Pancreas (tissue), 10 donors: ENCODE results near the gene OTC. TPM values are rescaled to one million over a fixed set of nuclear protein-coding genes. Genes with fewer than 3 reads are reported as not detected.

Experiments
- ATAC-seq, 4 donors: fragments of 200-7000 bp; cut with Tn5 transposase; one replicate each; pipeline versions ENCODE4 v1.8.0 to v1.9.1; 2020; ENCODE audit warnings: mild to moderate bottlenecking in 4 of 4, moderate library complexity in 4 of 4
- DNase-seq, 6 donors: peaks; one replicate each; pipeline ENCODE4 v3.0.0-alpha.2; 2020
- FAIRE-seq: peaks from 2 replicates; lab custom pipeline; 2012; peaks lifted over from hg19 to GRCh38; lab: Jason Lieb, UNC
- H3K27ac ChIP-seq, 4 donors: fragments of 200-600 bp; sonication (generic); 1 replicate in 3 of 4; 2 replicates in 1 of 4; pipeline versions ENCODE4 v1.5.0 to v1.8.0; 2020
- H3K27me3 ChIP-seq, 4 donors: fragments of 200-600 bp; one replicate each; pipeline ENCODE4 v1.8.0; 2021
- H3K36me3 ChIP-seq, 3 donors: fragments of 200-600 bp; sonication (generic) in 1 of 3; one replicate each; pipeline versions ENCODE4 v1.5.0 to v1.8.0; 2020 to 2021
- H3K4me1 ChIP-seq, 3 donors: fragments of 200-600 bp; one replicate each; pipeline ENCODE4 v1.8.0; 2021
- H3K4me3 ChIP-seq, 4 donors: fragments of 200-600 bp; sonication (generic) in 2 of 4; one replicate each; pipeline versions ENCODE4 v1.5.0 to v1.8.0; 2020 to 2021
- H3K9me3 ChIP-seq, 4 donors: fragments of 200-600 bp; one replicate each; pipeline ENCODE4 v1.8.0; 2021
- WGBS, 2 donors: extraction: QIAGEN DNeasy Blood & Tissue Kit; methylation state at CpG; one replicate each; pipeline ENCODE4 v1.1.7; 2013; 5-methylcytosine and 5-hydroxymethylcytosine counted together
- intact Hi-C, 3 donors: fragments of 100-400 bp; cut with DNase I; formaldehyde crosslinking; loops; one replicate each; pipeline versions ENCODE4 v1.11.1 to v1.14.2; 2022
- polyA plus RNA-seq, 2 donors: library from polyadenylated mRNA; stranded (reverse); fragments of 200-250 nt; gene quantifications; one replicate each; pipeline ENCODE4 v1.2.3, GENCODE V29; 2013
- total RNA-seq, 6 donors: library from RNA; stranded (reverse); fragmentation: NEBNext Ultra II Directional in 4 of 6; extraction: Animal tissue kit (Norgen Biotek cat#: 25700) in 4 of 6; gene quantifications; one replicate each; pipeline versions ENCODE4 v1.2.1 to v1.2.4, GENCODE V29; 2021 to 2023
- TF ChIP-seq, protein P1 (sequence below), 4 donors: fragments of 200-600 bp; sonication (generic) in 3 of 4; IDR thresholded peaks; one replicate each; pipeline versions ENCODE4 v1.5.0 to v1.8.0; 2021; ENCODE audit warnings: antibody characterized with exemption in 4 of 4
- donor health status: healthy with polysubstance abuse.
- donor health status: DM: no; HTN: no; CAD: no; lungs with moderate emphysema.
- donor health status: DM: no; HTN: no; CAD: no.
- donor health status: control.
- donor health status: control.
- donor health status: Bipolar disorder and iron deficiency.
- donor health status: DM: yes; HTN: yes; CAD: no.
- donor health status: DM: no; HTN: no; CAD: no.
- donor health status: DM: no; HTN: no; CAD: no.
- donor health status: DM: yes; HTN: yes; CAD: no.

Gene OTC
- 1 to 10 TPM in 4 of 6 donors, under 1 TPM in 2; 0.35 to 2.8 (median 1.2) TPM for total RNA-seq
- polyA plus RNA-seq = 1 to 10 TPM in 1 of 2 donors, under 1 TPM in 1; 0.68 to 1.4 TPM

DNA sequence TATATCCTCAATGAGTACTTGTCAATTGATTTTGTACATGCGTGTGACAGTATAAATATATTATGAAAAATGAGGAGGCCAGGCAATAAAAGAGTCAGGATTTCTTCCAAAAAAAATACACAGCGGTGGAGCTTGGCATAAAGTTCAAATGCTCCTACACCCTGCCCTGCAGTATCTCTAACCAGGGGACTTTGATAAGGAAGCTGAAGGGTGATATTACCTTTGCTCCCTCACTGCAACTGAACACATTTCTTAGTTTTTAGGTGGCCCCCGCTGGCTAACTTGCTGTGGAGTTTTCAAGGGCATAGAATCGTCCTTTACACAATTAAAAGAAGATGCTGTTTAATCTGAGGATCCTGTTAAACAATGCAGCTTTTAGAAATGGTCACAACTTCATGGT lies at the start of gene OTC:
Gene OTC, plus strand, starts transcription at position 243 of the 400 bp plus-strand sequence. Its CDS starts 93 bp downstream, at position 336.
- Histone ChIP-seq H3K27me3 (no peaks in the 10 kb centered on the region), H3K36me3 (no peaks in the 10 kb centered on the region), H3K4me3 (no peak within 1 kb of the TSS), H3K27ac (no peak within 1 kb of the TSS), H3K4me1 (no peaks in the 10 kb centered on the region), H3K9me3 (no peaks in the 10 kb centered on the region)
- 13 to 19% methylated on average over 4 of the region's 4 CpGs for WGBS, 2 donors
- FAIRE-seq = no peak
- peak in 1 of 6 donors; percentile 3 for DNase-seq
- TF ChIP-seq, protein P1, sequence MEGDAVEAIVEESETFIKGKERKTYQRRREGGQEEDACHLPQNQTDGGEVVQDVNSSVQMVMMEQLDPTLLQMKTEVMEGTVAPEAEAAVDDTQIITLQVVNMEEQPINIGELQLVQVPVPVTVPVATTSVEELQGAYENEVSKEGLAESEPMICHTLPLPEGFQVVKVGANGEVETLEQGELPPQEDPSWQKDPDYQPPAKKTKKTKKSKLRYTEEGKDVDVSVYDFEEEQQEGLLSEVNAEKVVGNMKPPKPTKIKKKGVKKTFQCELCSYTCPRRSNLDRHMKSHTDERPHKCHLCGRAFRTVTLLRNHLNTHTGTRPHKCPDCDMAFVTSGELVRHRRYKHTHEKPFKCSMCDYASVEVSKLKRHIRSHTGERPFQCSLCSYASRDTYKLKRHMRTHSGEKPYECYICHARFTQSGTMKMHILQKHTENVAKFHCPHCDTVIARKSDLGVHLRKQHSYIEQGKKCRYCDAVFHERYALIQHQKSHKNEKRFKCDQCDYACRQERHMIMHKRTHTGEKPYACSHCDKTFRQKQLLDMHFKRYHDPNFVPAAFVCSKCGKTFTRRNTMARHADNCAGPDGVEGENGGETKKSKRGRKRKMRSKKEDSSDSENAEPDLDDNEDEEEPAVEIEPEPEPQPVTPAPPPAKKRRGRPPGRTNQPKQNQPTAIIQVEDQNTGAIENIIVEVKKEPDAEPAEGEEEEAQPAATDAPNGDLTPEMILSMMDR (IDR thresholded peaks at IDR 0.05) = no peak
- intact Hi-C loops = no loop called here
- peak; percentile 46 to 86 (median 75) for ATAC-seq

DNA sequence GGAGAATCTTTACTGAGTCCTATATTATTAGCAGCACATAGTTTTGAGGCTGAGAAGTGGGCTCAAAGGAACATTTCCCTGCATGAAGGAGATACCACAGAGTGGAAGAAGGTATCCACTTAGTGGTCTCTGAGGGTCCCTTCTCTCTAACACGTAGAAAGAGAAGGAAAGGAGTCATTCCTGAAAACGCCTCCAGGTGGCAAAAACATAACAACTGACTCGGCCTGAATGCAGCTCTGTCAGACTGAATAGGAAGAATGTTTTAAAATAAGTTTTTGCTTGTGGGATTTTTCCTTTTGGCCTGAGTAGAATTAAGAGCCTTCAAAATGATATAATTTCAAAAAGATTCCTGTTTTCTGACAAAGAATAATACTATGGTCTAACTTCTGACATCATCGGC lies 48.4 kb upstream of the OTC start:
- Histone ChIP-seq H3K27ac (no peak overlapping the region), H3K4me3 (no peak overlapping the region), H3K36me3 (no peaks in the 10 kb centered on the region), H3K4me1 (no peaks in the 10 kb centered on the region), H3K27me3 (peaks cover 0 to 1% (median 0%) of the 10 kb centered on the region in 4 donors), H3K9me3 (no peaks in the 10 kb centered on the region)
- 34 to 55% methylated on average over 4 of the region's 4 CpGs for WGBS, 2 donors
- intact Hi-C loops = no loop called here
- TF ChIP-seq, protein P1 (IDR thresholded peaks at IDR 0.05) = peak in 1 of 4 donors; percentile 7
- no peak for ATAC-seq
- no peak for FAIRE-seq
- DNase-seq = no peak

DNA sequence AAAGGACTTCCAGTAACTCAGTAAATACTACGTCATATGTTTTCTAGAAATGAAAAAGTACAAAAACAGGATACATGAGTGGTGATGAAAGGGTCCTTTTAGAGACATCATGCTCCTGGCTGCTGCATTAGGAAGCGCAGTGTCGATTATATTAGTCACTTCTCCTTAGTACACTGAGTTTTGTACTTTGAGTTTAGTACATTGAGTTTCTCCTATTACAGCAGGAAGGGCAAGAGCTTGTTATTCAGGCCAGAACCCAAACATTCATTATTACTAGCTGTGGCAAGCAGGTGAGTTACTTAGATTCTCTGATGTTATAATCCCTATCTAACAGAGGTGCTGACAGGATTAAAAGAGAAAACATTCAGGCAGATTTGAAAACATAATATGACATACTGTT lies 46.4 kb upstream of the OTC start:
- no peaks in the 10 kb centered on the region for H3K36me3 ChIP-seq
- no peak for DNase-seq
- H3K4me1 ChIP-seq = no peaks in the 10 kb centered on the region
- ATAC-seq = no peak
- 73% methylated on average over 3 of the region's 3 CpGs for WGBS, 2 donors
- FAIRE-seq = no peak
- peaks cover 0 to 5% (median 0%) of the 10 kb centered on the region in 4 donors for H3K27me3 ChIP-seq
- intact Hi-C loops = no loop called here
- no peaks in the 10 kb centered on the region for H3K9me3 ChIP-seq
- H3K27ac ChIP-seq = no peak overlapping the region
- H3K4me3 ChIP-seq = no peak overlapping the region
- TF ChIP-seq, protein P1 (IDR thresholded peaks at IDR 0.05) = no peak

DNA sequence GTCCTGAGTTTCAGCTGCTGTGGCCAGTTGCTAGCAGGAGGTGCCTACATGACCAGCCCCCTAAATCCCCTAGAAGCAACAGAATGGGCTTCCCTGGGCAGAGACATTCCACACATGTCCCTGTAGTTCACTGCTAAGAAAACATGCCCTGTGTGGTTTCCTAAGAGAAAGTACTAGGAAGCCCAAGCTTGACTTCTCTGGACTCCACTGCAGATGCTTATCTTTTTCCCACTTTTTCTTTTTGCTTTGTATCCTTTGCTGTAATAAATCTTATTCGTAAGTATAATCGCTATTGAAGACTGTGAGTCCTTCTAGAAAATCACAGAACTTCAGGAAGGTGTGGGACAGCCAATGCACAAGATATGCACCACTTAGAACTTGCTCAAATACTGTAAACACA lies 40.7 kb upstream of the OTC start:
- FAIRE-seq (no peak), ATAC-seq (no peak), DNase-seq (no peak)
- intact Hi-C loops = no loop called here
- no peaks in the 10 kb centered on the region for H3K9me3 ChIP-seq
- no peaks in the 10 kb centered on the region for H3K36me3 ChIP-seq
- 59 to 60% methylated on average over 2 of the region's 2 CpGs for WGBS, 2 donors
- peaks cover 0 to 10% (median 0%) of the 10 kb centered on the region in 4 donors for H3K27me3 ChIP-seq
- H3K4me3 ChIP-seq = no peak overlapping the region
- H3K27ac ChIP-seq = no peak overlapping the region
- H3K4me1 ChIP-seq = no peaks in the 10 kb centered on the region
- TF ChIP-seq, protein P1 (IDR thresholded peaks at IDR 0.05) = no peak

DNA sequence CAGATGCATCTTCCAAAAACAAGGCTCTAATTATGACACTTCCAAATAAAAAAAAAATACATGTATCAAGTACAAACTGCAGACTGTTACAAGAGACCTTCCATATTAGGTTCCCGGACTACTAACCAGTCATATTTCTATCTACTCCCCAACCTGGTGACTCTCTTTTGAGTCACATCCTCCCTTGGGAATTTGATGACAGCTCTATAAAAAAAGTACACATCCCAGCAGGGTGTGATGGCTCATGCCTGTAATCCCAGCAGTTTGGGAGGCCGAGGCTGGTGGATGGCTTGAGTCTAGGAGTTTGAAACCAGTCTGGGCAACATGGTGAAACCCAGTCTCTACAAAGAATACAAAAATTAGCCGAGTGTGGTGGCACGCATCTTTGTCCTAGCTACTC lies 40.0 kb upstream of the OTC start:
- Histone ChIP-seq H3K4me1 (no peaks in the 10 kb centered on the region), H3K36me3 (no peaks in the 10 kb centered on the region), H3K27ac (no peak overlapping the region), H3K4me3 (no peak overlapping the region), H3K9me3 (no peaks in the 10 kb centered on the region), H3K27me3 (peaks cover 0 to 10% (median 0%) of the 10 kb centered on the region in 4 donors)
- ATAC-seq (no peak), FAIRE-seq (no peak), DNase-seq (no peak)
- 71 to 96% methylated on average over 4 of the region's 4 CpGs for WGBS, 2 donors
- TF ChIP-seq, protein P1 (IDR thresholded peaks at IDR 0.05) = no peak
- intact Hi-C loops = no loop called here
